Activated CD8-positive, alpha-beta T cell treated with anti-CD3 and anti-CD28 coated beads for 36 hours (primary cell): Measurements from ENCODE around the gene ADD3. TPM values are rescaled to one million over a fixed set of nuclear protein-coding genes. Genes with fewer than 3 reads are reported as not detected.
A peak's percentile ranks its signal among the peaks of the same experiment; 100 is the strongest.

Experiments
- ATAC-seq: fragments of 200-7000 bp; cut with Tn5 transposase; one replicate; pipeline ENCODE4 v1.10.0; 2021; ENCODE audit warnings: mild to moderate bottlenecking, moderate library complexity
- CTCF ChIA-PET: fragments of 350-600 bp; sonication (Branson Sonifier 250); formaldehyde crosslinking; loops from one replicate; lab custom pipeline; 2021; ENCODE audit warnings: antibody characterized with exemption; lab: Charles Lee
- POLR2A ChIA-PET: fragments of 350-600 bp; sonication (Branson Sonifier 250); formaldehyde crosslinking; loops from one replicate; lab custom pipeline; 2021; ENCODE audit warnings: antibody characterized with exemption; lab: Charles Lee
- DNase-seq: peaks from one replicate; pipeline ENCODE4 v3.0.0-alpha.2; 2020
- H3K27ac Mint-ChIP-seq: one replicate; pipeline ENCODE4 v1.8.0; 2021; ENCODE audit warnings: mild to moderate bottlenecking, mixed read lengths
- H3K27me3 Mint-ChIP-seq: one replicate; pipeline ENCODE4 v1.8.0; 2021; ENCODE audit warnings: mixed read lengths
- H3K36me3 Mint-ChIP-seq: one replicate; pipeline ENCODE4 v1.8.0; 2021; ENCODE audit warnings: low read depth, mixed read lengths
- H3K4me1 Mint-ChIP-seq: one replicate; pipeline ENCODE4 v1.8.0; 2021; ENCODE audit warnings: low read depth, mixed read lengths
- H3K4me3 Mint-ChIP-seq: one replicate; pipeline ENCODE4 v1.8.0; 2021; ENCODE audit warnings: mild to moderate bottlenecking, moderate library complexity, mixed read lengths
- H3K9me3 Mint-ChIP-seq: one replicate; pipeline ENCODE4 v1.8.0; 2021; ENCODE audit warnings: mixed read lengths
- intact Hi-C: fragments of 100-400 bp; cut with micrococcal nuclease; formaldehyde crosslinking; loops from one replicate; pipeline ENCODE4 v1.10.0; 2022
- total RNA-seq, 2 experiments: library from RNA; stranded (reverse); gene quantifications; one replicate each; pipeline ENCODE4 v1.2.3, GENCODE V29; 2021
- TF ChIP-seq, protein P1 (sequence below): fragments of 200-600 bp; IDR thresholded peaks from one replicate; pipeline ENCODE4 v1.8.0; 2022; ENCODE audit warnings: antibody characterized with exemption, mild to moderate bottlenecking

The ADD3 gene
- total RNA-seq, 2 experiments from 2014 or later: 66.8 to 77.0 TPM

DNA sequence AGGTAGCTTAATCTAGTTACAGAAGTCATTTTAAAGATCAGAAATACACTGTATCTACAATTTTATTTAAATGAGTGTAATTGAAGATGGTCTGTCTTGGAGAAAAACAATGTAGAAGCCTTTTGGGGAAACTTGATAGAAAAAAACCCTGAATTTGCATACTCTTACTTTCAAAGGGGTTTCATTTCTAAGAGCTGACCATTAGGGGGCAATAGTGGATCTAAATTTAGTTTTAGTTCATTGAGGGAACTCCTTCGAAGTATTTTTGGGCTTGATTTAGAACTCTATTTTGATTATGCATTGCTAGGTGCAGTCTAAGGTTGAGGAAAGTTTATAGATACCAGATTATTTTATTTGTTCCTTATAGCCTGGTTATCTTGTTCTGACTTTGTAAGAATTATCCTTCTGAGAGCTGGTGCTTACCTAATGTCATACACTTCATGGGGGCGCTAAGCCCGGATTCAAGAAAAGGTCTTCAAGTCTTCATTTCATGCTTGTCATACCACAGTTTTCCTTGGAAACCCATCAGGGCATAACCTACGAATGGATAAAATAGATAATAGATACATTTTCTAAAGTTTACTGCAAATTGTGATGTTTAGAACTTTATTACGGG lies 130.5 kb downstream of the ADD3 start:
- Mint-ChIP-seq H3K36me3 (peaks cover under 1% of the 10 kb centered on the region), H3K9me3 (no peaks in the 10 kb centered on the region), H3K4me3 (no peak overlapping the region), H3K27ac (no peak overlapping the region), H3K27me3 (peaks cover 4% of the 10 kb centered on the region), H3K4me1 (peaks cover 39% of the 10 kb centered on the region)
- intact Hi-C loops: loop anchor here (1.0 to 5.0 kb wide), 3 partner anchors 69 to 141 kb away; partner anchors contain the start of gene MXI1
- CTCF ChIA-PET: interaction anchor here (0.7 to 3.2 kb wide), 61 partner anchors 9 to 257 kb away, joined by 3 to 51 read pairs (median 5); partner anchors contain the start of genes MXI1 and SMNDC1
- TF ChIP-seq, protein P1, sequence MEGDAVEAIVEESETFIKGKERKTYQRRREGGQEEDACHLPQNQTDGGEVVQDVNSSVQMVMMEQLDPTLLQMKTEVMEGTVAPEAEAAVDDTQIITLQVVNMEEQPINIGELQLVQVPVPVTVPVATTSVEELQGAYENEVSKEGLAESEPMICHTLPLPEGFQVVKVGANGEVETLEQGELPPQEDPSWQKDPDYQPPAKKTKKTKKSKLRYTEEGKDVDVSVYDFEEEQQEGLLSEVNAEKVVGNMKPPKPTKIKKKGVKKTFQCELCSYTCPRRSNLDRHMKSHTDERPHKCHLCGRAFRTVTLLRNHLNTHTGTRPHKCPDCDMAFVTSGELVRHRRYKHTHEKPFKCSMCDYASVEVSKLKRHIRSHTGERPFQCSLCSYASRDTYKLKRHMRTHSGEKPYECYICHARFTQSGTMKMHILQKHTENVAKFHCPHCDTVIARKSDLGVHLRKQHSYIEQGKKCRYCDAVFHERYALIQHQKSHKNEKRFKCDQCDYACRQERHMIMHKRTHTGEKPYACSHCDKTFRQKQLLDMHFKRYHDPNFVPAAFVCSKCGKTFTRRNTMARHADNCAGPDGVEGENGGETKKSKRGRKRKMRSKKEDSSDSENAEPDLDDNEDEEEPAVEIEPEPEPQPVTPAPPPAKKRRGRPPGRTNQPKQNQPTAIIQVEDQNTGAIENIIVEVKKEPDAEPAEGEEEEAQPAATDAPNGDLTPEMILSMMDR: peak; percentile 67
- POLR2A ChIA-PET: interaction anchor here (0.5 to 1.4 kb wide), 2 partner anchors 19 to 89 kb away, joined by 3 read pairs; no protein-coding TSS in a partner anchor
- peak; percentile 62 for ATAC-seq
- DNase-seq: no peak

DNA sequence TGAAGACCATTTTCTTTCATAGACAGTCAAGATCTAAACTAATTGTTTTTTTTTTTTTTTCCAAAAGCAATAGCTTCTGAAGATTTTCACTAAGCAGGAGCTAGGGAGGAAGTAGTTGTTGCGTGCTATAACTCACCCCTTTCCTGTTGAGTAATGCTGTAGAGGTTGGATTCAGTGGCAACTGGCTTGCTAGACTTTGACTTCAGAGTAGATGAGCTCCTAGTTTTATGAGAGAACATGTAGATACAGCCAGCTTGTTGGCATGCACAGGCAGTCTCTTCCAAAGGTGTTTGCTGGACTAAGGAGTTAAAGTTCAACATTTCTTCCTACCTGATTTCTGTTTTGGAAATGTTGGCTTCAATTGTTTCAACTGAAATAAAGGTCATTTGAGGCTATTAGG lies 133.4 kb downstream of the ADD3 start:
- DNase-seq (no peak), ATAC-seq (no peak)
- TF ChIP-seq, protein P1: no peak
- Mint-ChIP-seq H3K4me3 (no peak overlapping the region), H3K36me3 (no peaks in the 10 kb centered on the region), H3K27me3 (peaks cover 12% of the 10 kb centered on the region), H3K4me1 (peaks cover 32% of the 10 kb centered on the region), H3K27ac (no peak overlapping the region), H3K9me3 (no peaks in the 10 kb centered on the region)
- ChIA-PET POLR2A (interaction anchor here (0.6 kb wide), 1 partner anchor 154 kb away, joined by 4 read pairs; no protein-coding TSS in a partner anchor), CTCF (interaction anchor here (0.7 to 1.8 kb wide), 9 partner anchors 16 to 407 kb away, joined by 3 to 12 read pairs (median 4); no protein-coding TSS in a partner anchor)
- intact Hi-C loops: no loop called here

DNA sequence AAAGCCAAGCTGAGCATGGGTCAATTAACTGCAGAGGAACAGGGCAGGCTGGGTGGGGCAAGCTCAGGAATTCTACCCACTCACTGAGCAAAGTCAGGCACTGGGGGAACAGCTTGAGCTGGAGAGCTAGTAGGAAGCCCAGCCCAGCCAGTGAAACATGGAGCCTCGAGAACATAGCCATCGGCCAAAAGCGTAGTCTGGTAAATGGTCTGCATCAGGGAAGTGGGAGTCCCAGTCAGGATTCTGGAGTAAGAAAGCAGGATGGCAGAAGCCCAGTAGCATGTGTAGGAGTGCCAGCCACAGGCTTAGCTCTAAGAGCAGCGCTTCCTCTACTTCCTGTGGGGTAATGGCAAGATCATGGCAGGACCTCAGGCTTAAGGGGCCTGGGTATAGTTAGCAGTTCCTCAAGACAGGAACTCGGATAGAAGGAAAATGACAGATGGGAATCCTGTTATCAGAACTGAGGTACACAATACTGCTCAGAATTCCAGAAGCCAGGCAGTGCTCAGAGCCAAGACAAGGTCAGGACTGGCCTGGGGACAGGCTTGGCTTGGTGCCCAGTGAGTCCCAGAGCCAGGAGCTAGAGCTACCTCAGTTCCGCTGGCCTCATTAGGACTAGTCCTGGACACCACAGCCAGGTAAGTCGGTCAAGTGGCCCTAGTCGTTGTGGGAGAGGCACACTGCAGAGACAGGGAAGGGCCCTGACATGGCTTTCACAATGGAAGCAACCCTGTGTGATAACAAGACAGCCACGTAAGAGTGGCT lies 134.3 kb downstream of the ADD3 start:
- POLR2A ChIA-PET: interaction anchor here (1.4 kb wide), 1 partner anchor 15 kb away, joined by 4 read pairs; no protein-coding TSS in a partner anchor

DNA sequence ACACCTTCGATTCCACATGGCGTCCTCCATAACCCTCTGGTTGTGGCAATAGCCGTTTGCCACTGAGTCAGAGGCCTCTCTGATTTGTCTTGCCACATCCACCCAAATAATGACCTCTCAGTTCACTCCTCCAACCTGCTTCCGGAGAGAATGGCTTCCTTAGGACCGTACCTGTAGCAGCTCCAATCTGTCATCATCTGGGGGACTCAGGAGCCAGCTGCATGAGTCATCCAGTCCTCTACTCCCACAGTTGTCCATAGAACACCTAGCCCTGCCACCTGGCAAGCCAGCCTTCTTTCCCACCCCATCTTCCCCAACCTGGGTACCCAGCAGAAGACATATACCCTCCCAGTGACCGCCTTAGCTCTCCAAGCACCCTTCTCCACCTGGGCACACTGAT lies 135.2 kb downstream of the ADD3 start:
- ChIA-PET CTCF (interaction anchor here (0.8 to 2.3 kb wide), 4 partner anchors 81 to 259 kb away, joined by 3 to 6 read pairs (median 4); no protein-coding TSS in a partner anchor), POLR2A (interaction anchor here (1.4 kb wide), 1 partner anchor 14 kb away, joined by 4 read pairs; no protein-coding TSS in a partner anchor)
- no peaks in the 10 kb centered on the region for H3K36me3 Mint-ChIP-seq
- ATAC-seq (no peak), DNase-seq (no peak)
- no peaks in the 10 kb centered on the region for H3K9me3 Mint-ChIP-seq
- H3K4me1 Mint-ChIP-seq: peaks cover 22% of the 10 kb centered on the region
- H3K27me3 Mint-ChIP-seq: peaks cover 16% of the 10 kb centered on the region
- intact Hi-C loops: no loop called here
- no peak overlapping the region for H3K4me3 Mint-ChIP-seq
- TF ChIP-seq, protein P1: no peak
- no peak overlapping the region for H3K27ac Mint-ChIP-seq

More for the DNA sequence above, 134.3 kb downstream of the ADD3 start:
- CTCF ChIA-PET: interaction anchor here (0.8 to 1.8 kb wide), 10 partner anchors 15 to 406 kb away, joined by 3 to 12 read pairs (median 4); no protein-coding TSS in a partner anchor
- H3K27ac Mint-ChIP-seq: no peak overlapping the region
- TF ChIP-seq, protein P1: no peak
- H3K27me3 Mint-ChIP-seq: peaks cover 12% of the 10 kb centered on the region
- no peak for DNase-seq
- H3K9me3 Mint-ChIP-seq: no peaks in the 10 kb centered on the region
- no peaks in the 10 kb centered on the region for H3K36me3 Mint-ChIP-seq
- no peak for ATAC-seq
- peaks cover 29% of the 10 kb centered on the region for H3K4me1 Mint-ChIP-seq
- intact Hi-C loops: no loop called here
- H3K4me3 Mint-ChIP-seq: no peak overlapping the region
